GM18951 (cell line): Measurements from ENCODE around the gene ANKS1B.

Source experiments
- POLR2A ChIP-seq: IDR thresholded peaks from 4 replicates; pipeline ENCODE4 v1.6.1; 2011; ENCODE audit warnings: mild to moderate bottlenecking; ENCODE audit not compliant: insufficient read length, insufficient read depth; ENCODE audit errors: extremely low read depth
- in situ Hi-C: fragments of 300-500 bp; cut with MboI; formaldehyde crosslinking; loops from one replicate; pipeline ENCODE4 v1.12.0; 2022; ENCODE audit warnings: low sequenced_read_pairs, mixed read lengths, inconsistent platforms; ENCODE audit not compliant: unreplicated experiment

ANKS1B gene

GRCh38 chr12:99906786-99907579 lies 77.8 kb downstream of the ANKS1B start:
- TF ChIP-seq POLR2A: no peak
- in situ Hi-C loops: no loop called here

- in situ Hi-C loops: no loop called here
- TF ChIP-seq POLR2A: no peak
Observed at GRCh38 chr12:99901181-99901580, 83.6 kb downstream of the ANKS1B start.

- TF ChIP-seq POLR2A: no peak
- in situ Hi-C loops: no loop called here
Observed at GRCh38 chr12:99898645-99899044, 86.1 kb downstream of the ANKS1B start.

GRCh38 chr12:99879439-99879838 lies 105.3 kb downstream of the ANKS1B start:
- no peak for TF ChIP-seq POLR2A
- in situ Hi-C loops: no loop called here

GRCh38 chr12:99875081-99875480 lies 109.7 kb downstream of the ANKS1B start:
- no peak for TF ChIP-seq POLR2A
- in situ Hi-C loops: no loop called here

- TF ChIP-seq POLR2A: no peak
- in situ Hi-C loops: no loop called here
Observed at GRCh38 chr12:99870085-99870484, 114.7 kb downstream of the ANKS1B start.

- no peak for TF ChIP-seq POLR2A
- in situ Hi-C loops: no loop called here
Observed at GRCh38 chr12:99861731-99862130, 123.0 kb downstream of the ANKS1B start.

GRCh38 chr12:99859126-99859525 lies 125.6 kb downstream of the ANKS1B start:
- in situ Hi-C loops: no loop called here

GRCh38 chr12:99852666-99853065 lies 132.1 kb downstream of the ANKS1B start:
- no peak for TF ChIP-seq POLR2A
- in situ Hi-C loops: no loop called here

More at GRCh38 chr12:99859126-99859525, 125.6 kb downstream of the ANKS1B start:
- TF ChIP-seq POLR2A: no peak

- in situ Hi-C loops: no loop called here
- TF ChIP-seq POLR2A: no peak
Observed at GRCh38 chr12:99847936-99848335, 136.8 kb downstream of the ANKS1B start.

- in situ Hi-C loops: no loop called here
- TF ChIP-seq POLR2A: no peak
Observed at GRCh38 chr12:99834710-99835109, 150.0 kb downstream of the ANKS1B start.

- no peak for TF ChIP-seq POLR2A
- in situ Hi-C loops: no loop called here
Observed at GRCh38 chr12:99833397-99833796, 151.3 kb downstream of the ANKS1B start.

GRCh38 chr12:99824900-99825542 lies 159.7 kb downstream of the ANKS1B start:
- TF ChIP-seq POLR2A: no peak
- in situ Hi-C loops: no loop called here

- TF ChIP-seq POLR2A: no peak
Observed at GRCh38 chr12:99822273-99822672, 162.5 kb downstream of the ANKS1B start.

More at GRCh38 chr12:99822273-99822672, 162.5 kb downstream of the ANKS1B start:
- in situ Hi-C loops: no loop called here
